Measurements from ENCODE around the gene DRC3.

The DRC3 gene

GRCh38 chr17:17928398-17929287 lies 44.0 kb upstream of the DRC3 start:
- no peak for TF ChIP-seq CTCF (IDR thresholded peaks at IDR 0.05)
- peak overlapping the region; percentile 11 for H3K4me3 ChIP-seq
- DNase-seq (ENCODE audit: low spot score), result no peak
- peak overlapping the region; percentile 53 to 78 for H3K27ac ChIP-seq

- Histone ChIP-seq H3K27ac (peak overlapping the region; percentile 53 to 78), H3K4me3 (no peak overlapping the region)
- TF ChIP-seq CTCF (IDR thresholded peaks at IDR 0.05), result no peak
Measured at GRCh38 chr17:17929655-17930380, 42.8 kb upstream of the DRC3 start.

GRCh38 chr17:17930674-17931073 lies 42.0 kb upstream of the DRC3 start:
- TF ChIP-seq CTCF (IDR thresholded peaks at IDR 0.05), result no peak
- peak overlapping the region in 1 of 2 donors; percentile 4 for H3K27ac ChIP-seq
- no peak for DNase-seq (ENCODE audit: low spot score)
- H3K4me3 ChIP-seq, result no peak overlapping the region

More at GRCh38 chr17:17929655-17930380, 42.8 kb upstream of the DRC3 start:
- DNase-seq (ENCODE audit: low spot score), result no peak

GRCh38 chr17:17931159-17931558 lies 41.5 kb upstream of the DRC3 start:
- TF ChIP-seq CTCF (IDR thresholded peaks at IDR 0.05), result no peak
- Histone ChIP-seq H3K4me3 (no peak overlapping the region), H3K27ac (peak overlapping the region in 1 of 2 donors; percentile 4)
- DNase-seq (ENCODE audit: low spot score), result no peak

- Histone ChIP-seq H3K4me3 (no peak overlapping the region), H3K27ac (no peak overlapping the region)
- TF ChIP-seq CTCF (IDR thresholded peaks at IDR 0.05), result no peak
- DNase-seq (ENCODE audit: low spot score), result no peak
Measured at GRCh38 chr17:17933775-17934174, 38.9 kb upstream of the DRC3 start.

- TF ChIP-seq CTCF (IDR thresholded peaks at IDR 0.05), result no peak
- Histone ChIP-seq H3K4me3 (no peak overlapping the region), H3K27ac (no peak overlapping the region)
- no peak for DNase-seq (ENCODE audit: low spot score)
Measured at GRCh38 chr17:17934214-17934613, 38.4 kb upstream of the DRC3 start.

All from coronary artery (tissue), 2 donors.